Stimulated activated CD8-positive, alpha-beta memory T cell treated with anti-CD3 and anti-CD28 coated beads, Interleukin-15, amount 100 ng/mL, for 1 hour (primary cell): ENCODE data around the gene PRR5L.
"Not testable (repeated sequence)": the region's sequence is repeated elsewhere in the genome, so short reads cannot be mapped to it uniquely, and the experiment has no call there.

Experiments
- DNase-seq: peaks from one replicate; pipeline ENCODE4 v3.0.0-alpha.2; 2020; ENCODE audit warnings: low read depth

The PRR5L gene

GRCh38 chr11:36499315-36499714 is 203.2 kb downstream of the PRR5L start:
- no peak for DNase-seq

GRCh38 chr11:36500315-36500721 is 204.2 kb downstream of the PRR5L start:
- no peak for DNase-seq

DNA sequence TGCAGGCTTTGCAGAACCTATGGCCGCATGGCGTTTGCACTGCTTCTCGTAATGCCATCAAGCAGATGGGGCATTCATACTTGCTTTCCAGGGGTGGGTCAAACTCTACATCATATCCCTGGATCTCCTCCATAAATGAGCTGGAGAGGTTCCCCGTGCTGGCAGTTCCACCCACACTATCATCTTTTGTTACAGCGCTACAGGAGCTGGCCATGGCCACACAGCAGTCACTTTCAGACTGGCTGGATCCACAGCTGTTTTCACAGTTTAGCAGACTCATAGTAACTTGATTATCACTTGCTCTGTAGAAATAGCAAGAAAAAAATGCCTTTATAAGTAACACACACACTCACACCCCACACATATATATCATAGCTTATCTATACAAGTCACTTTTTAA is 205.1 kb downstream of the PRR5L start:
- no peak for DNase-seq

DNA sequence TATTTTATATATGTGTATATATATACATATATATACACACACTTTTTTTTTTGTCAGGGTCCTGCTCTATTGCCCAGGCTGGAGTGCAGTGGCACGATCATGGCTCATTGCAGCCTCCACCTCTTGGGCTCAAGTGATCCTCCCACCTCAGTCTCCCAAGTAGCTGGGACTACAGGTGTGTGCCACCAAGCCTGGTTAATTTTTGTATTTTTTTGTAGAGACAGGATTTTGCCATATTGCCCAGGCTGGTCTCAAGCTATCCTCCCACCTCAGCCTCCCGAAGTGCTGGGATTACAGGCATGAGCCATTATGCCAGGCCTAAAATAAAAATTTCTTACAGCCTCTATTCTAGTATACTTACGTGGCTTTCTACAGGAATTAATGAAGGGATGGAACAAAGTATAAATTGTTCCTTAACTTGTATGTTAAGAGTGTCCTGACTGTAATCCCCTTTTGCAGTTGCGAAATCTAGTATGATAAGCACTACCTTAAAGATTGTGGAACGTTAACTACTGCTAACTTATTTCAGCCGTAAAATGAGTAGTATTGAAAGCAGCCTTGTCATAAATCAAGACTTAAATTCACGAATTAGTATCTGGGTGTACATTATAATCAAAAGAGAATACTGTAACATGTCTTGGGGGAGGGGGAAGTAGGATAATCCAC is 211.9 kb downstream of the PRR5L start:
- no peak for DNase-seq

- no peak for DNase-seq
These were observed 212.7 kb downstream of the PRR5L start for GRCh38 chr11:36508743-36509142.

DNA sequence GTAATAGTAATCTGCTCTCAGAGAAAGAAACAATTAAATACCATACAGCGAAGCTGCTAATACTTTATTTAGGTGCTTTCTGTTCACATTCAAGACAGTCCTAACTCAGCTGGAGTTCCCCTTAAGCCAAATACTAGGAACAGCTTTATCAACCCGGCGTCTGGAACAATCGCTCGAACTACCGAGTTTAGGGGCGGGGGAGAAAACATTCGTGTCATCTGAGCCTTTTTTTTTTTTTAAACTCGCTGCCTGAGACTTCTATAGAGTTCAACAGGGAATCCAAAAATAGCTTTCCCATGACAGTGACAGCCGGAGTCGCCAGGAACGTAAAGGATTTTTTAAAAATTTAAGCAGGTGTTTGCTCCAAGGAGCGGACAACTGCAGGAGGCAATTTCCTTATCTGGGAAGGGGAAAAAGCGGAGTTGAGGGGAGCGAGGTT is 213.1 kb downstream of the PRR5L start:
- DNase-seq = no peak

- peak; percentile 88 for DNase-seq
These were observed 213.9 kb downstream of the PRR5L start, which contains the start of gene TRAF6 for GRCh38 chr11:36509694-36510593. Gene TRAF6, minus strand, starts transcription at chr11:36510272. Its CDS starts 8,757 bp downstream, at chr11:36501515.

- DNase-seq = no peak
These were observed 214.5 kb downstream of the PRR5L start for GRCh38 chr11:36510594-36510942.

- not testable (repeated sequence) for DNase-seq
These were observed 215.0 kb downstream of the PRR5L start for GRCh38 chr11:36511062-36511461.

DNA sequence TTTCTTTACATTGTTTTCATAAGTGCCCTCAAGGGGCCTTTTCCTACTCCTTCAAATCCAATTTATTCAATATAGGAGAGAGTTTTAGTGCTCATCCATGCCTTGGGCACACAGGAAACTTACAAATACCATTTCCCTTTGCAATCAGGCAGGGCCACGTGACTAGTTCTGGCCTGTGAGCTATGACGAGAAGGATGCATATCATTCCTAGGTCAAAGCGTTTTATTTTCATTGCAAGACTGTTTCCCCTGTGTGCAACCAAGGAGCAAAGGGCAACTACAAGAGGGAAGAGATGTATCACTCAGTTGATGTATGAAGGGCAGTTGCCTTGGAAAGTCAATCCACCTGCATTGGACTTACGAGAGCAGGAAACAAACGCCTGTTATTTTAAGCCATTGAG is 215.9 kb downstream of the PRR5L start:
- no peak for DNase-seq

- DNase-seq = no peak
These were observed 217.9 kb downstream of the PRR5L start for GRCh38 chr11:36513965-36514364.
